Stimulated activated CD4-positive, alpha-beta T cell treated with anti-CD3 and anti-CD28 coated beads, Interleukin-2, amount 100 ng/mL, for 24 hours (primary cell): Measurements from ENCODE around the gene LRCH3.
"Not testable (repeated sequence)": the region's sequence is repeated elsewhere in the genome, so short reads cannot be mapped to it uniquely, and the experiment has no call there.

ENCODE experiments used
- DNase-seq, 2 donors: peaks; one replicate each; pipeline ENCODE4 v3.0.0-alpha.2; 2020

Gene LRCH3

GRCh38 chr3:197888511-197888910, 97.5 kb downstream of the LRCH3 start:
- no peak for DNase-seq

GRCh38 chr3:197889204-197889930, 98.3 kb downstream of the LRCH3 start:
- DNase-seq = no peak

DNA sequence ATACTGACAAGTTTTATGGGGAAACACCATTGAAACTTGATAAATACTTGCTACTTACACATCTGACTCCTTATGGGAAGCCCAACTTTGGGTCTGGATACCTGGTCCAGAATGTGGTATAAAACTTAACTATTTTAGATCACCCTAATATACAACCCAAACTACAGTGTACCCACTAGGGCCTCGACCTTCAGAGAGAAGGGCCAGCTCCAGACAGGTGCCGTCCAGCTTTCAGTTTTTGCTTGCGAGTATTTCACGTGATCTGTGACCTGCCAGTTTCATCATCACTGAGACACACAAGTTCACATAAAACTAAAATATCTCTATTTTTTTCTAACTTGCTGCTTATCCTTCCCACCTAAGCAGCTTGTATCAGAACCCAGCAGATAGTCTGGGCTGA, 99.6 kb downstream of the LRCH3 start:
- DNase-seq = no peak

DNA sequence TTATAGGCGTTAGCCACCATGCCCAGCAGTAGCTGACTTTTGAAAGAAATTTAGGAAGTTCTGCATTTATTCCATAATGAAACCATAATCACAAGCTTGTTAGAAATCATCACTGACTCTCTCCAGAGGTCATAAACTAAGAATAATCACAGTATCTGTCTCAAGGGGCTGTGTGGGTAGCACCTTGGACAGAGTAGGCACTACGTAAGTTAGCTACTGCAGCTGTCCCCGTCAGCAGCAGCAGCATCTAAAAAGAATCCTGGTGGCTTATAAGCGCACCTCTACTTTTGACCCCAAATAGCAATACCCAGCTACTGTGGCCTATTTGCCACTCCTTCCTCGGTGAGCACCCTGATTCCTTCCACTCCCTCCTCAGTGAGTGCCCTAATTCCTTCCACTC, 101.1 kb downstream of the LRCH3 start:
- DNase-seq = no peak

DNA sequence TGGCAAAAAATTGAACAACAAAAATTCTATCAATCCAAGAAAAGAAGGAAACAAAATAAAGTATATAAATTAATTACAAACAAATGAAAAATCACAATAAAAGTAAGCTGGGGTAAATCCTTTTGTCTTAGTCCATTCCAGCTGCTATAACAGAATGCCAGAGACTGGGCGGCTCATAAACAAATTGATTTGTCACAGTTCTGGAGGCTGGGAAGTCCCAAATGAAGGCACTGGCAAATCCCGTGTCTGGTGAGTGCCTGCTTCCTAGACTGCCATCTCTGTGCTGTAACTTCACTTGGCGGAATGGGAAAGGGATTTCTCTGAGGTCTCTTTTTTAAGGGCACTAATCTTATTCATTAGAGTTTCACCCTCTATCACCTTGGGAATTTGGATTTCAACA, 105.4 kb downstream of the LRCH3 start:
- no peak for DNase-seq

GRCh38 chr3:197899833-197900478, 108.9 kb downstream of the LRCH3 start:
- DNase-seq = no peak

DNA sequence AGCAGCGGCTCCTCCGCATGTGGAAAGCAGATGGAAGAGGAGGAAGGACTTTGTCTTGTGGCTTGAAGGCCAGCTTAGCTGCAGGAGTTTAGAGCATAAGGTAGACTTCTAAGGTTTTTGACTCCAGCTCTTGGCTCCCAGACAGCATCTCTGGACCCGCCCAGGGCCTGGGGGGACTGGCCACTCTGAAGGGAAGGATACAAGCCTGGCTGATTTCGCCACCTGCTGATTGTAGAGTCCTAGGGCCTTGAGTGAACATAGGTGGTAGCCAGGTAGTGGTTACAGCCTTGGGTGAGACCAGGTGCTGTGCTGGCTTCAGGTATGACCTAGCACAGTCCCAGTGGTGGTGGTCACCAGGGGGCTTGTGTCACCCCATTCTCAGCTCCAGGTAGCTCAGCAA, 110.6 kb downstream of the LRCH3 start:
- DNase-seq = no peak

DNA sequence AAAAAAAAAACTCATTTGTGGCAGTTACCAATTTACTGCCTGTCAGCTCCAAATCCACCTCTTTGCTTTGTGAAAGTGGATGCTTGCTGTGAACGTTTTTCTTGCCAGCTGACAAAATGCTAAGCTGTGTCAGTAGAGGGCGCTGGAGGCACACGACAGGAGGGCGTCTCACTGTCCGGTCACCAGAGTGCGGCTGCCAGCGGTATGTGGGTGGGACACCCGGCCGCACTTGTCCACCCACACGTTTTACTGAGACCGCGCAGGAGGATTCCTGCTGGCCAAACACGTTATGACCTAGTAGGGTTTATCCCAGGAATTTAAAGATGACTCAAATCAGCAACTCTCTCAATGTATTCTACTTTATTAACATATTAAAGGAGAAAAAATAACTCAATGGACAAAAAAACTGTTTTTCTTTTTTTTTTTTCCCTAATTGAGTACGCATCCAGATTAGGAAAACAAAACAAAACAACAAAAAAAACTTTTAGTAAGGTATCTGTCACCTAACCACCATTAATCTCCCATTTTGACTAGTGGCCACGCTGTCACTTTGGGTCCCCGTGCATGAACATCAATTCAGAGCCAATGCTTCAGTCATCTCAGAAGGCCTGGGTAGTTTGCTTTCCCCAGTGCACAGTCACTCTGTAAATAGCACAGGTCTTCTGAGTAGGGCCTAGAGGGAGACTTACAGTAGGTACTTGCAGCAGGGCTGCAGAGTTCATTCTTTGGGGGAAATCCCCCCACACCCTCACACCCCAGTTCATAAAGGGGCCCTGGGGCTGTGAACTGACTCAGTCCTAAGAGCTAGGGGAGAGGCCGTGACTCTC, 115.2 kb downstream of the LRCH3 start:
- DNase-seq = peak; percentile 83 to 84

DNA sequence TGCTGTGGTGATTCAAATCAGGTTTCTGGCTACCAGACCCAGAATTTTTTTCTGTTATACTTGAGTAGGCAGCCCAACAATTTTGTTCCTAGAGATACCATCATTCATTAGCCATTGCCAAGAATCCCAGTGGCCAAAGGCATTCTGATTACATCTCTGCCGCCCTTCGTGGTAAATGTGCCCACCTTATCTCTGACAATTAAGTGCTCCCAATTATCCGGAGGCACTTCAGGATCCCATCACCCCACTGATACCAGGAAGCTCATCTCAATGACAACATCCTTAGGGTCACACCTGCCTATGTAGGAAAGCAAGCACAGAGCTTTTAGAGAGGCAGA, 115.8 kb downstream of the LRCH3 start:
- DNase-seq = no peak

DNA sequence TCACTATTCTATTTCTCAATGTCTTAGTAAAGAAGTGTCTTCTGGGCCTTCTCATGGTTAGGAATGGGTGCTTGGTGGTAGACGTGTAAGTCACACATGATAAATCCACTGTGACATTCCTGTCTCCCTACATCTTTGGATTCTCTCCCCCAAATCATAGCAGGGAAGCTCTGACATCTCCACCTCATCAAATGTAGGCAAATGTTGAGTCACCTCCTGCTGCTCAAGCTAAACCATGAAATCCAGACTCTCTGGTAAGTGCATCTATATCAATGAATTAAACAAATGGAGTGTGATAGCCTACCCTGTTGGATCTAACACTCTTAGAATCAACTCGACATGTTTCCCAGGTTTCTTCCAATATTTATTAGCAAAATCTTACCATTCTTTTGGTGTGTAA, 116.1 kb downstream of the LRCH3 start:
- no peak for DNase-seq

GRCh38 chr3:197908550-197908949, 117.5 kb downstream of the LRCH3 start:
- DNase-seq = not testable (repeated sequence)

DNA sequence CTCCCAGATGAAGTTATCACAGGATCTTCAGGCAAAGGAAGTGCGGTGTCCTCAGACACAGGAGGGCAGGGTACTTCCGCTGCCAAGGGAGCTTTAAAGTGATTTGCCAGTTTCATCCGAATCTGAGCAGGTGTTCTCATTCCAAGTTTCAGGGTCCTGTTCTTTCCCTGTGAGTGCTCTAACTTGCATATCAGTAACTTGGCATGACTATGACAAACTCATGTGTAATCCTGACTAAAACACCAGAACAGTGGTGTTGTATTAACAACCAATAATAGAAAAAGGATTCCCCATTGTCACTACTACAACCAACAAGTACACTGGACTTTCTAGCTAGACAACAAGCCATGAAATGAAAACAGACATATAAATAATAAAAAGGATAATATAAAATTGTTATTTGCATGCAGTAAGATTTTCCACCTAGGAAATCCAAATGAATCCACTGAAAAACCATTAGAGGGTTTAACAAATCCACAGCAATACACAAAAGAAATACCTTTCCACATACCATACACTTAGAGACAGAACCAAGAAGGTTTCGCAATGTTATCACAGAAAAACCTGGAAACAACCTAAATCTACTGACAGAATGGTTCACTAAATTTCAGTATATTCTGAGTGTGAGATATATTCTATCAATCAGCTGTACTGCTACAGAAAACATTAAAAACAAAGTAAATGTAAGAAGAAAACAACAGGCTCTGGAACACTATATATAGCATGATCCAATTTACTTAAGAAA, 118.1 kb downstream of the LRCH3 start:
- DNase-seq = no peak

GRCh38 chr3:197912741-197913476, 121.9 kb downstream of the LRCH3 start:
- no peak for DNase-seq

GRCh38 chr3:197913641-197914380, 122.8 kb downstream of the LRCH3 start:
- DNase-seq = no peak

- not testable (repeated sequence) for DNase-seq
Measured at GRCh38 chr3:197921429-197922275, 130.6 kb downstream of the LRCH3 start.

- DNase-seq = peak in 1 of 2 donors; percentile 19
Measured at GRCh38 chr3:197926418-197926817, 135.4 kb downstream of the LRCH3 start.

- not testable (repeated sequence) for DNase-seq
Measured at GRCh38 chr3:197927578-197927977, 136.5 kb downstream of the LRCH3 start.

- DNase-seq = no peak
Measured at GRCh38 chr3:197936819-197937384, 145.8 kb downstream of the LRCH3 start.
